RKO (cell line): Measurements from ENCODE around the gene ACTN1.

ENCODE experiments used
- DNase-seq: peaks from one replicate; pipeline ENCODE4 v3.0.0-alpha.2; 2016; ENCODE audit warnings: low spot score

Gene ACTN1

DNA sequence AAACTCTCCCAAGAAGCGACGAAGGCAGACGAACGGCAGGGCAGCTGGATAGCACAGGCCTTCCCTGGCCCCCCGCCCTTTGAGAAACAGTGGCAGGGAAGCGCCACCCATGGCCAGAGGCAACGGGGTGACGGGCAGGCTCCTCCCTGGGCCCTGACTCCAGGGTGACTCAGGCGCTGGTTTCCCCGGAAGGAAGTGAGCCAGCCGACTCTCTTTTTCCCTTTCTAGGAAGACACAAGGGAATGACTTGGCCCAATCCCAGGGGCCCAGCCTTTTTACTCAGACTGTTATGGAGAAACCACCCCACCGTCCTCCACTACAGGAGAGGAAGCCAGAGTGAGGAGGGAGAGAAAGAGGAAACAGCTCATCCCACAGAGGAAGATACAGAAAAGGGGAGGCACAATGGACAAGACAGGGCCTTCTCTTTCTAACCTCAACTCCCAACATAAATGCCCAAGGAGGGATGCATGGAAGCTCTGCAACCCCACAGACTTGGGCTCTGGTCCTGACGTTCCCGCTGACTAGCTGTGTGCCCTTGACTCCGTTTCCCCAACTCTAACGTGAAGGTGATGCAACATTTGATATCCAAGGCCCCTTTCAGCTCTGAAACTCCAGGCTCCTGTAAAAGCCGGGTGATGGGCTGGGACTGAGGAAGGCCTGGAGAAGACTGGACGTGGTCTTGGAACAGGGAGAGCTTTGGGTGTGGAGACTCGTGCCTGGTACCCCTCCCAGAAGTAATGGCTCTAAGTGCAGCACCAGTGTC, 27.9 kb downstream of the ACTN1 start:
- peak; percentile 99 for DNase-seq

DNA sequence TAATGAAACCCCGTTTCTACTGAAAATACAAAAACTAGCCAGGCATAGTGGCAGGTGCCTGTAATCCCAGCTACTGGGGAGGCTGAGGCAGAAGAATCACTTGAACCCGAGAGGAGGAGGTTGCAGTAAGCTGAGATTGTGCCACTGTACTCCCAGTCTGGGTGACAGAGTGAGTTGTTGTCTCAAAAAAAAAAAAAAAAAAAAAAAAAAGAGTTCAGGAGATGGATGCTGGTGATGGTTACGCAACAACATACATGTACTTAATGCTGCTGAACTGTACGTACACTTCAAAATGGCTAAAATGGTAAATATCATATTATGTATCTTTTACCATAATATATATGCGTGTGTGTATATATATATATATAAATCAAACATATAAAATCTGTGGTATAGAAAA, 29.0 kb downstream of the ACTN1 start:
- DNase-seq: no peak

DNA sequence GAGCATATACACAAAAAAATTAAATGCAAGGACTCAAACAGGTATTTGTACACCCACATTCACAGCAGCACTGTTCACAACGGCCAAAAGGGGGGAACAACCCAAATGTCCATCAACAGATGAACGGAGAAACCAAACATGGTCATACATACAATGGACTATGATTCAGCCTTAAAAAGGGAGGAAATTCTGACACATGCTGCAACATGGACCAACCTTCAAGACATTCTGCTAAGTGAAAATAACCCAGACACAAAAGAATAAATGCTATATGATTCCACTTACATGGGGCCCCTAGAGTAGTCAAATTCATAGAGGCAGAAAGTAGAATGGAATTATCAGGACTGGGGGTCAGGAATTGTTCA, 29.5 kb downstream of the ACTN1 start:
- DNase-seq: no peak

DNA sequence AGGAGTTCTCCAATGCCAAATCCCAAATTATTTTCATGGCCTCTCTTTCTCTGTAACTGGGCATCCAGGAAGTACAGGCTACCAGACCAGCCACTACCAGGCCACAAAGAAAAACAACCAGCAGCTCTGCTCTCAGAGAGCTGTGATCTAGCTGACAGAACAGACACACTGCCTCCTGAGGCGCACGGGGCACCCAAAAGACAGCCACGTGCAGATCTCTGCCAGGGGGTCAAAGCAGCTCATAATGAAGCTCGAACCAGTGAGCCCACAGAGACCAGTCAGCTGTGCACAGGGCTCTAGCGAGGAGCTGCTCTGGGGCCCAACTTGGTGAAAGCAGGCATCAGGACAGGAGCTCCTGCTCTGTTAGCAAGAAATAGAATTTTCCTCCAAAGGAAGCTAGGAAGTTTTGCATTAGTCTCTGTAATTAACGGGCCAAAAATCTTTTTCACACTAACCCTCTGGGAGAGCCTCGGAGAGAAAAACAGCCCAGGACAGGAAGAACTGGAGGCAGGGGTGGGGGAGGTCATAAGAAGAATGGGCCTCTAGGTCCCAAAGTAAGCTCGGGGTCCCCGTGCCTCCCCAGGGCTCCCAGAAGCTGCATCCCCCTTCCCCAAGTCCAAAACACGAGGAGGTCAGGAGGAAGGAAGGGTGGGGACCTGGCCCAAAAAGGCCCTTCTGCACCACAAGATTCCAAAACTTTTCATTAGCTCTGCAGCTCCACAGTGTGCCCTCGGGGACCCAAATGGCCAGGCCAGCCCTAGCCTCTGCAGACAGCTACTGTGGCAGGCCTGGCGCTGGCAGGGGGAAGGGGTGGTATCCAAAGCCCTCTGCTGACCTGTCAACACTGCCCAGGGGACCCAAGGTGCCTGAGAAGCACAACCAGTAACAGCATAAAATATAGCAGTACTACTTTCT, 30.2 kb downstream of the ACTN1 start:
- no peak for DNase-seq

DNA sequence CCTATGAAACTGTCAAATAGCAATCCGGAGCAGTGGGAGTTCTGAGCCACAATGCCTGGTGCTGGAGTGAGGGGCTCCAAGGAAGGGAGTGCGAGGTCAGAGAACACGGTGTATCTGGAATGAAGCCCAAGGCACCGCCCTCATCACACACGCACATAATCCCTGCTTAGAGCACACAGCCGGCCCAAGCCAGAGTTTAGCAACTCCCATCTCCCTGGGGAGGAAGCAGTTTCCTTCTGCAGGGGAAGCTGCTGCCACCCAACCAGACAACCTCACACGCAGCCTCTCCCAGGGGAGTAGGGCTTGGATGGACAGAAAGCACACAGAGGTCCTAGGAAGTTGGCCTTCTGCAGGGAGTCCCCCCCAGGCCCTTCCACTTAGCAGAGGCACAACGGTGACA, 31.3 kb downstream of the ACTN1 start:
- no peak for DNase-seq

DNA sequence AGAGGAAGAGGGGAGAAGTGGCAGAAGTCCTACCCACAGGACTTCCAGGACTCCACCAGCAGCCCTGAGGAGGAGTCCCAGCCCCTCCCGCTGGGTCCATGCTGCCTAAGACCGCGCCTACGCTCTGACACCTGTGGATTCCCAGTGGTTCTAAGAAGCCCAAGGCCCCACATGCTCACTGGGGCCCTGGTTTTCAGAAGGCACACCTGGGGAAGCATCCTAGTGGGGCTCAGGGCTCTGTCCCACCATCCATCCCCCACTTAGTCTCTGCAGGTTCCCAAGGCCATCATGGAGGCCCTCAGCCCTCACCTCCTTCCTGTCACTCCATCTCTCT, 32.6 kb downstream of the ACTN1 start:
- no peak for DNase-seq

DNA sequence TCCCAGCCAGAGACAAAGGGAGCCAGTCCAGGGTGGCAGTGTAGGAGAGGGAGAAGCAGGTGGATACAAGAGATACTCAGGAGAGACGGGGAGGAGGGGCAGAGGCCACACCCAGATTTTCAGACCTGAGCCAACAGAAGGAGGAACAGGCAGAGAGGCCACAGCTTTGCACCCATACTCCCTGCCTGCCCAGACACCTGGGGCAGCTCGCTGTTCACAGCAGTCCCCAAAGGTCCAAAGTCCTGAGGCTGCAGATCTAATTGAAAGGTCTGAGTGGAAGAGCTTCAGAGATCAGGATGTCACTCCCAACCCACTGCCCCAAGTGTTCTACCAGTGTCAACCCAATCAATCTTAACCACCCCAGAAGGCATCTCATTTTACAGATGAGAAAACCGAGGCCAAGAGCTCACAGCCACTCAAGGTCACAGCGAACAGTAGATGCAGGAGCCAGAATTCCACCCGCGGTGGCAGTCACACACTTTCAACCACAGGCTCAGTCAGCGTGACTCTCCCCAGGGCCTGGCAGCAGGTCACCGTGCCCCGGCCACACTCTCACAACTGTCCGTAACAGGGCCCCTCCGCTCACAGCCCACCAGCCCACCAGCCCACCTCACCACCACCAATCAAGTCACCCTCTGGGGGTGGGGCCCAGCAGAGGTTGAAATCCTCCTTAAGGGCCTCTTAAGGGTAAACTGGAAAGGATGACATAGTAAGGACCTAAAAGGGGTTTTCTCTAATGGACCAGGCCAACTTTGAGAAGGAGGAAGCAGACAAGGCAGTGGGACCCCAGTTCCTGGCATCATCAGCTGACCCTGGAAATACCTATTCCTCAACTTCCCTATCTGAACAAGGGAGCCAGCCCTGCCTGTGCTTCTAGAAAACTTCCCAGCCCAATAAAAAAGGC, 33.3 kb downstream of the ACTN1 start:
- DNase-seq: no peak

DNA sequence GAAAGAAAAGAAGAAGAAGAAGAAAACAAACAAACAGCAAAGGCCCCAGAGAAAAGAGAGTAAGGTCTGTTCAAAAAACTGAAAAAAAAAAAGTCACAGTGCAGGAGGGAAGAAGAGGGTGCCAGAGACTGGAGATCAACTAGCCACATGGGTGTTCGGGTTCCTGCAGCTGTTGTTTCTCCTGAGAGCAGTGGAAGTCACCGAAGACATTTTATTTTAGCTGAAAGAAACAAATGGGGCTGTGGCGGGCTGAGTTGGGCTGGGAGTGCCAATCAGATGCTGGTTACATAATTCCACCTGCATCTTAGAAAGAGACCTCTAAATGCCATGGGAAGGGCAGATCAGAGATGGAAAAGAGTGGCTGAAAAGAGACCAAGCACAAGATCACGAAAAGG, 33.9 kb downstream of the ACTN1 start:
- no peak for DNase-seq

DNA sequence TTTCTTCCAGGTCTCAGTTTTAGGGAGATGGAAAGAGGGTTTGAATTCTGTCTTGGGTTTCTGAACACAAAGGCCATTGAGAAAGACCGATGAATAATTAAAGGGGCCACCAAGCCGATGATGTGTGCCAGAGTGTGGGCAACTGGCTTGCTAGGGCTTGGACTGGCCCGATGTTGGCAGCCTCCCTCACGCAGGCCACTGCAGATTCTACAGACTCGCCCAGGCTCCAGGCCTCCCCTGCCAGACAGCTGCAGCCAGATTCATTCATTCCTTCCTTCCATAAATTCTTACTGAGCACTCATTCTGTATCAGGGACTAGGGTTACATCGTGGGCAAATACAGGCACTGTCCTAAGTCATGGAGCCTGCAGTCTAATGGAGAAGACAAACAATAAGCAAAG, 34.9 kb downstream of the ACTN1 start:
- DNase-seq: no peak

DNA sequence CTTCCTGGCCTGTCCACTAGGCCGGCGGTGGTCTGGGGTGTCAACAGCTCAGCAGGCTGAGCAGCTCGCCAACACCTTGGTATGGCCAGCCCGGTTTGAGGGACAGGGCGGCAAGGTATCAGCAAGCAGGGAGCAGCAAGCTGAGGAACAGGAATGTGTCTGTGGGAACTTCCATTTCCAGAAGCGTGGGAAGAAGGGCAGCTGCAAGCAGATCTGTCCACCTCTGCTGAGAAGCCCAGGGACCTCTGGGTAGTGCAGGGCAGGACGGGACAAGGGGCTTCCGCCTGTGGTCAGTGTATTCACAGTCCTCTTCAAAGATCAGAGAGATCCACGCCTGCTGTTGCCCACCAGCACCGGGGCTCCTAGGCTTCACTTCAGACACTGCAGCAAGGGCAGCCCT, 36.0 kb downstream of the ACTN1 start:
- DNase-seq: no peak

DNA sequence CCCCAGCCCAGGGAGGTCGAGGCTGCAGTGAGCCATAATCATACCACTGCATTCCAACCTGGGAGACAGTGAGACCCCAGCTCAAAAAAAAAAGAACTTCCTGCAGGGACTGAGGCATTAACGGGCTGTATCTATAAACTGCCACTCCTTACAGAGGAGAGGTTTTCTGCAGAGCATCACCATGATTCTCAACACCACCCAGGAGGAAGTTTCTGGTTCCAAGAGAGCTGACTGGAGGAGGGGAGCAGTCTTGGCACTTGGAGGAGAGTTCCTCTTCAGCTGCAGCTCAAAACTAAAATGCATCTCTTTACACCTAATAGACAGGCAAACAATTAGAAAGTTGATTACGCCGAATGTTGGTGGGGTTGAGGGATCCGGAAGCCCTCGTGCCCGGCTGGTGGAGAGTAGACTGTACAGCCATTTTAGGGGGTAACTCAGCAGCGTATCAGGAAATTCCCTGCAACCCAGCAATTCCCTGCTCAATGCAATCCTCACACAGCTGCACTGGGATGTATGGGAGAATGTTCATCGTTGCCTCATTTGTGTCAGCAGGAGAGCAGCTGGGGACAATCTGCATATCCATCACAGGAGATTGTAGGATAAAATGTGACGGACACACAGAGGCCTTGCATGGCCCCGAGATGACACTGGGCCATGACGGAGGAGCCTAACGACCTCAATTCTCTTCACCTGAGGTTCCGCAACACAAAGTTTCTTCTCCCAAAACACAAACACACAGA, 36.6 kb downstream of the ACTN1 start:
- DNase-seq: no peak

DNA sequence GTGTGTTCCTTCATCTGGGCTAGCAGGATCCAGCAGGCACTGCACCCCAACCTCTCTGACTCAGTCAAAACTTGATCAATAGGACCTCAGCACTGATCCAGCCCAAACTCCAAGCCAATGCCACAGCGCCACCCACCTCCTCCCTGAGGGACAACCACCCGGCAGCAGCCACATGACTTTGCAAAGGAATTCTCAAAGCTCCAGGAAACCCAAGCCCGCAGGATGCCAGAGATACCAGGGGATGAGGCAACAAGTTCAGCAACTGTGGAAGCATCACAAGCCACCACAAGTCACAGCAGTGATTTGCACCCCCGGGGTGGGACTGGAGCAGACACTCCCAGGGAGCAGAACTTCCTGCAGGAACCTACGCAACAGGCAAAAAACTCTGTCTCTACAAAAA, 37.3 kb downstream of the ACTN1 start:
- no peak for DNase-seq

DNA sequence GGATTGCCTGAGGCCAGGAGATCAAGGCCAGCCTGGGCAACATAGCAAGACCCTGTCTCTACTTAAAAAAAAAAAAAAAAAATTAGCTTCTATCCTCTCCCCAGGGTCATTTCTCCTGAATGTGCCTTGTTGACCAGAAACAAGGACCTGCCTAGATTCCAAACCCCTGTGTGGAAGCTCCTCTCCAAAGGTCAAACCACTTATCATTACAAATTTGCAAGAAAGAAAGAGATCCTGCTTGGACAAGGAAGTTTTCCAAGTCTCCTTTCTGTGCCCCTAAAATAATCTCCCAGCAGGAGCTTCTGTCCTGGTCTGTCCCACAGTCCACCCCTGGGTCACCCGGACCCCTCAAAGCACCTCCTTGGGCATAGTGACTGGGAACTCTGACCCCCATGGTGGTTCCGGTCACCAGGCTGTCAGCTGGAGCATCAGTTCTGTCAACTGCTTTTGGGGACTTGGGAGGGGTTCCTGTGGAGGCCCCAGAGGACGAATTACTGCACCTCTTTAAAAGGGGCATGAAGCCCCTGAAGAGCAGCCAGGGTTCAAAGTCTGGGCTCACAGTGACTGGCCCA, 38.4 kb downstream of the ACTN1 start:
- no peak for DNase-seq

DNA sequence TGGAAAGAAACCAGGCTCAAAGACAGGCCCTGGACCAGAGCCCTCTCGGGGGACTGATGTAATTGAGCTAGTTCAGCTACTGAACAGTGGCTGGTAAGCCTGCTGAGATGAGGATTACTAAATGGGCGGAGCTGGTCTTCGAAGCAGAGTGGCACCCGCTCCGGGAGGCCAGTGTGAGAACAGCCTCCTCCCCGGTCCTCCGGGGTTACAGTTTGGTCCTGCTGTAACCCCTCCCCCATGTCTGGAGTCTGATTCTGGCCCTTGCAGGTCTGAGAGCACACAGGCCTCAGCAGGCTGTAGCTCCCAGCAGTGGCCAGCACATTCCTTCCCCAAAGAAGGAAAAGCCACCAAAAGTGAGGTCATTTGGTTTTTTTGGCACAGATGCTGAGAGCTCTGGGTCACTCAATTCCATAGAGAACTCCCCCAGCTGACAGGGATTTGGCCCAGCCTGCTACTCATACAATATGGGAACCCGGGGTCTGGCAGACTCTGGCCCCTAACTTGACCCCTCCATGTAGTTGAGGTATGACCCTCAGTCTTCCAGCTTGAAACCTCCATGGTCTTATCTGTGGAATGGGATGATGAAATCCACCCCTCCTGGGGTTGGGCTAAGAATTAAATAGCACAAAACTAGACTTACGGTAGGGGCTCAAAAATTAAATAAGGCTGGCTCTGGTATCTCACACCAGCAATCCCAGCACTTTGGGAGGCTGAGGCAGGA, 39.0 kb downstream of the ACTN1 start:
- DNase-seq: peak; percentile 47

DNA sequence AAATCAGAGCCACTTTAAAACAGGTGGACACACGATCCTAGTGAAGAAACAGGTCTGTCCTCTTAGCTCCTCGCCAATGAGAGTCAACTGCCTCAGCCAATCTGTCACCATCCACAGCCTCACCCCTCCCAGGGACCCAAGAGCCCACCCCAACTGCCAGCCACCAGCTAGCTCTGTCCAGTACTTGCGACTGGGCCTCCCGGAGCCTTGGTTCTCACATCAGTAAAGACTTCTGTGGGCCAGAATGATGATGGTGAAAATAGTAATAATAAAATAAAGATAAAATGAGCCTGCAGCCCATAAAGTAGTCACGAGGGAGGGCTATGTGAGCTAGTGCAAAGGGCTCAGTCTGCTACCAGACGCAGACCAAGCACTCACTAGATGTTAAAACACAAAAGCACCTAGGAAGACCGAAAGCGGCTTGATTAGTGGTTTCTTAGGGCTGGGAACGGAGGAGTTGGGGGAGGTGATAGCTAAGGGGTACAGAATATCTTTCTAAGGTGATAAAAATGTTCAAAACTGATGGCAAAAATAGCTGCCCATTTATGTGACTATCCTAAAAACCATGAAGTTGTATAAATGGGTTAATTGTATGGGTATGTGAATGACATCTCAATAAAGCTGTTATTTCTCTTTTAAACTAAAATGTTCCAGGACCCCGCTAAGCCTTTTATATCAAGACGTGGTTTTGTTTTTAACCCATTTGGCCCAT, 39.8 kb downstream of the ACTN1 start:
- no peak for DNase-seq

DNA sequence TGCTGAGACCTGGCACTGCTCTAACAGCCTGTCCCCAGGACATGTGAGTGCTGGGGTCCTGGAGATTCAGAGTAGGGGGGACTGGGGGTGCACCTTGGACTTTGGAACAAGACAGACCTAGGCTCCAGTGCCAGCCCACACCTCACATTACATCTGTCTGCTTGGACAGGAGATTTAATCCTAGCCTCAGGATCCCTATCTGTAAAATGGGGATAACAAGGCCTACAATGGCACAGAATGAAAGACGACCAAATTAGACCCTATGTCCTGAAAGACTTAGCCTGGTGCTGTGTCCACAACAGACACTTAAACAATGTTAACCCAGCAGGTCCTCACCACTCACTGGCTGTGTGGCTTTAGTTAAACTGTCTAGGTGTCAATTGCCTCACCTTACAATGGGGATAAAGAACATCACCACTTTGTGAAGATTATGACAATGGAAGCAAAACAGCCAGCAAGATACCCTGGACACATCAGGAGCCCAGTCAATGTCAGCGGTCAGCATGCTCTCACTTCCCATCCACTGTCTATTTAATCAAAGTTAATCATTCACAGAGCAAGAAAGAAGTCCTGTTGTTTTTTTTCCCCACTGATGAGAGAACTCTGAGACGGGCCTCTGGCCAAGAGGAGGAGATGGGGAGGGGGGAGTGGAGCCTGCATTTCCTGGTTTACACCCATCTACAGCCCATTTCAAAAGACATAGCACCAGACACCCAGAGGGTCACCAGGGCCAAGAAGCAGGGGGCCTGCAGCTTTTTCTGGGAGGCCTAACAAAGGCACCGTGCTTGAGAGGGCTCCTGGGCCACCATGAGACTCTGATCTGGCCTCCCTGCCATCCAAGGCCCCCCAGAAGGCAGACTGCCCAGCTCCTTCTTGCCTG, 40.6 kb downstream of the ACTN1 start:
- DNase-seq: no peak

DNA sequence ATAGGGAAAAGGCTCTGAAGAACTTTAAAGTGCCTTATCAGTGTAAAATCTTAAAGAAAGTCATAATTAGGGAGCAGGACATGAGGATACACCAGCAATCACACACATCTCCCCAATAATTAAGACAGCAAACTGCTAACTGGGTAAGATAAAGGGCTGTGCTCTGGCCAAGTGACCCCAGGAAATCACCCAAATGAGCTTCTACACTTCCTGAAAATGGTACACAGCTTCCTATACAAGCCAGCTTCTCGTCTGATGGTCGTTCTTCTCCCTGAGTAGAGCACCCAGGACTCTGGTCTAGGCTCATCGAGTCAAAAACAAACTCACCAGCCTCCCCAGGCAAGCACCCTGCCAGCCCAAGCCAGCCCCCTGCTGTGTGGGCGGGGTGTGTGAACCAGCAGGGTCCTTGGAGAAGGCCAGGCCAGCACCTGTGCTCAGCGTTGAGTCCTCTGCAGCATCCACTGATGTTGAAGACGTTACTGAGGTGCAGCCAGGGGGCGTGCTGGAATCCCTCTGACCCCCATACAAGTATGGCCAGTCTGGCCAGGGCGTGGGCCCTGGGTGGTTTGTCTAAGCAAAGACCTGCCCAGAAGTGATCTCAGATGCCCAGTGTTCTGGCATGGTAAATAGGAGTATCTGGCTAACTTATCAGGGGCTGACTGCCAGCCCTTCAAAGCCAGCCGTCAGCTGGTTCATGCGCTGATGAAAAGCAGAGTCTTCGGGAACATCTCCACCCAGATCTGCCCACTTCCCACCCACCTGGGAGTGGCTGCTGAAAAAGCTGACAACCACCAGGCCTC, 41.4 kb downstream of the ACTN1 start:
- DNase-seq: no peak

DNA sequence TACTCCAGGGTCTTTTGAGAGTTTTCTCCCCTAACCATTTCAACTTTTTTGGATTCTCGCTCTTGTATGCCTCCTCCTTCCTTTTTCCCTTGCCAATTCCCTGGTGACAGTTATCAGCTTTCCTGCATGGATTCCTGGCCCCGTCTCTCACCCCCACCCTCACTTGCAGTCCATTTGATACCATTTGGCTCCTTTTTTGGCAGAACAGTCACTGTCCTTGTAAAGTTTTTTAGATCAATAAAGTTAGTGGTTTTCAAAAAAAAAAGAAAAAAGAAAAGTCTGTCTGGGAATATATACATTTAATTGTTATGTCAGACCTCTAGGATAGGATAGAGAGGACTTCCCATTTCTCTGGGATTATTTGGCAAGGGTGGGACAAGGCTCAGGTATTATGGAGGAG, 42.1 kb downstream of the ACTN1 start:
- no peak for DNase-seq
